Measurements from ENCODE around the gene SLC12A8. TPM values are rescaled to one million over a fixed set of nuclear protein-coding genes. Genes with fewer than 3 reads are reported as not detected.
A peak's percentile ranks its signal among the peaks of the same experiment; 100 is the strongest.

The SLC12A8 gene
- polyA plus RNA-seq, 1 of the 3 experiments (the other 2 are of a cell fraction) = 7.5 TPM

DNA sequence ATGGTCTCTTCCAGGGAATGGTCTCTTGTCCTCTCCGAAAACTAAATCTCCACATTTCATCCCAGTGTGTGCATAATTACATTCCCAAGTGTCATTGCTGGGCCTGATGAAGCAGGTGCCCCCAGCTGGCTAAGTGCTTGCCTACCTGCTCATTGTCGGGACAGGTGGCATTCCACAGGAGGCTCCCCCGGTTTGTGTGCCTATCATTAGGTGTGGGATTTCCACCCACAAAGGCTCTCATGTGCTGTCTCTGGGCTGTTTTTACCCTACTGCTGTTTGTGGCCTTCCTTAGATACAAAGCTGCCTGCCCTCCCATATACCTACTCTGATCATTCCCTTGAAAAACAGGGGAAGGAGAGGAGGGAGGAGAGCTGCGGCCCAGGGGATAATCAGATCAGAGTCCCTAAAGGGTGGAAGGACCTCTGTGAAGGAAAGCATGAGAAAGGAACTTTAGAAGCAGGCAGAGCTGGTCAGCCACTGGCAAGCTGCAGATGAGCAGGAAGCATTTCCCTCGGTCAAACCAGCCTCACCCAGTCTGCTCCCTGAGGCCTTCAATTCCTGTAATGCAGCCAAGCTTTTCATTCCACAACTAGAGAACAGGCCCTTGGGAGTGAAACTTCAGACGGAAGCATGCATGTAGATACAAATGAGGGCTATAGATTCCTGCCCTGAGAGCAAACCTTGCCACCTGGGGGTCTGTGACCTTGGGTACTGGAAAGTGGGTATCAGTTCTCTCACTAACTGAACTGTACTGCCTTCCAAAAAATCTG is 96.1 kb downstream of the SLC12A8 start:
- H3K9me3 ChIP-seq = no peaks in the 10 kb centered on the region
- no peak for DNase-seq
- H3K4me2 ChIP-seq = 0 out of 2 replicates have a peak overlapping the region, but pooled peaks have one; percentile 1
- H3F3A ChIP-seq (replicated peaks; ENCODE audit: insufficient read depth) = no peaks in the 10 kb centered on the region
- H3K27me3 ChIP-seq (ENCODE audit: insufficient read depth) = no peaks in the 10 kb centered on the region
- WGBS (ENCODE audit: low lambda C conversion rate) = 56% methylated on average over 6 of the region's 6 CpGs
- H3K4me3 ChIP-seq (ENCODE audit: low read depth in 2 of 2, low read length in 1 of 2) = no peak overlapping the region
- no peaks in the 10 kb centered on the region for H3K79me2 ChIP-seq (ENCODE audit: insufficient read depth)
- TF ChIP-seq ELF1 (IDR thresholded peaks at IDR 0.05) (no peak), RAD21 (IDR thresholded peaks at IDR 0.05; ENCODE audit: low read length) (0 out of 2 replicates have a peak, but pooled peaks have one; percentile 8), MAX (IDR thresholded peaks at IDR 0.05; ENCODE audit: low read depth) (peak; percentile 44; the same call in 1 of the 2 replicates), NFIC (IDR thresholded peaks at IDR 0.05; ENCODE audit: borderline replicate concordance) (peak; percentile 42; the same call in 1 of the 2 replicates), TCF12 (IDR thresholded peaks at IDR 0.05) (peak; percentile 1; the same call in 1 of the 2 replicates), GABPA (IDR thresholded peaks at IDR 0.05; ENCODE audit: low read depth) (no peak), RCOR1 (IDR thresholded peaks at IDR 0.05; ENCODE audit: low read length) (peak; percentile 81)
- TF ChIP-seq, protein P1, sequence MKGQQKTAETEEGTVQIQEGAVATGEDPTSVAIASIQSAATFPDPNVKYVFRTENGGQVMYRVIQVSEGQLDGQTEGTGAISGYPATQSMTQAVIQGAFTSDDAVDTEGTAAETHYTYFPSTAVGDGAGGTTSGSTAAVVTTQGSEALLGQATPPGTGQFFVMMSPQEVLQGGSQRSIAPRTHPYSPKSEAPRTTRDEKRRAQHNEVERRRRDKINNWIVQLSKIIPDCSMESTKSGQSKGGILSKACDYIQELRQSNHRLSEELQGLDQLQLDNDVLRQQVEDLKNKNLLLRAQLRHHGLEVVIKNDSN (IDR thresholded peaks at IDR 0.05; ENCODE audit: borderline replicate concordance, low read depth) = no peak
- H3K36me3 ChIP-seq (replicated peaks in 1 of 2; ENCODE audit: control insufficient read depth in 1 of 2, insufficient read depth in 2 of 2, low read length in 1 of 2) = no peaks in the 10 kb centered on the region
- ChIA-PET POLR2A (no interaction called here), CTCF (interaction anchor here (0.6 to 1.4 kb wide), 2 partner anchors 11 to 215 kb away, joined by 3 read pairs; no protein-coding TSS in a partner anchor)
- no peak overlapping the region for H3K9ac ChIP-seq
- H3K9me2 ChIP-seq = no peaks in the 10 kb centered on the region
- peak overlapping the region; percentile 45; the same call in 1 of the 2 replicates for H2AFZ ChIP-seq (ENCODE audit: low read depth)
- H3K27ac ChIP-seq (ENCODE audit: low read depth in 2 of 2, low read length in 1 of 2) = peak overlapping the region; percentile 39 to 75; a peak in 3 of 4 replicates
- H4K20me1 ChIP-seq (ENCODE audit: insufficient read depth) = no peaks in the 10 kb centered on the region
- H3K4me1 ChIP-seq (ENCODE audit: control insufficient read depth in 1 of 2, insufficient read depth in 2 of 2, low read depth in 1 of 2, low read length in 1 of 2) = peaks cover under 1 to 36% of the 10 kb centered on the region in 2 experiments; a peak in 3 of 4 replicates

DNA sequence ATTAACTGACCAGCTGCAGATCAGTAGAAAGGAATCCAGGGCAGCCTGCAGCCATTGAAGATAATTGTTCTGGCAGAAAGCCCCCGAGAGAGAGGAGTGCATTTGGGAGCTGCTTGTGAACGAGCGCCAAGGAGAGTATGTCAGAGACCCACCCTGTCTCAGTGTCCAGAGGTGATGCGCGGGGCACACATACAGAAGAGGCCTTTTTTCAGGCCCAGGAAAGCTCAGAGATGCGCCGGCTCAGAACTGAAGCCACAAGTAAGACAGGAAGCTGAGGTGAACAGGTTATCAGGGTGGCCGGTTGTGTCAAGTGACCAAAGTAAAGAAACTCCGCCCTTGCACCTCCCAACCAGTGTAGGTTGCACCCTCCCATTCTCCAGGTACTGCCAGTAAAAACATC is 96.9 kb downstream of the SLC12A8 start:
- H3F3A ChIP-seq (replicated peaks; ENCODE audit: insufficient read depth) = peaks cover 4% of the 10 kb centered on the region
- H4K20me1 ChIP-seq (ENCODE audit: insufficient read depth) = no peaks in the 10 kb centered on the region
- ChIA-PET POLR2A (interaction anchor here (0.5 kb wide), 1 partner anchor 351 kb away, joined by 3 read pairs; no protein-coding TSS in a partner anchor), CTCF (no interaction called here)
- peaks cover 7 to 28% of the 10 kb centered on the region in 2 experiments; a peak in 2 of 4 replicates for H3K4me1 ChIP-seq (ENCODE audit: control insufficient read depth in 1 of 2, insufficient read depth in 2 of 2, low read depth in 1 of 2, low read length in 1 of 2)
- H3K4me3 ChIP-seq (ENCODE audit: low read depth in 2 of 2, low read length in 1 of 2) = no peak overlapping the region
- no peak for DNase-seq
- 82% methylated on average over 8 of the region's 9 CpGs for WGBS (ENCODE audit: low lambda C conversion rate)
- H3K27ac ChIP-seq (ENCODE audit: low read depth in 2 of 2, low read length in 1 of 2) = no peak overlapping the region
- H3K9me3 ChIP-seq = no peaks in the 10 kb centered on the region
- H3K27me3 ChIP-seq (ENCODE audit: insufficient read depth) = no peaks in the 10 kb centered on the region
- H3K36me3 ChIP-seq (replicated peaks in 1 of 2; ENCODE audit: control insufficient read depth in 1 of 2, insufficient read depth in 2 of 2, low read length in 1 of 2) = no peaks in the 10 kb centered on the region
- H3K9me2 ChIP-seq = no peaks in the 10 kb centered on the region
- H3K9ac ChIP-seq = no peak overlapping the region
- H3K4me2 ChIP-seq = no peak overlapping the region
- H3K79me2 ChIP-seq (ENCODE audit: insufficient read depth) = no peaks in the 10 kb centered on the region
- no peak overlapping the region for H2AFZ ChIP-seq (ENCODE audit: low read depth)
- TF ChIP-seq, protein P1 (IDR thresholded peaks at IDR 0.05; ENCODE audit: borderline replicate concordance, low read depth) = no peak
- TF ChIP-seq, protein P2, sequence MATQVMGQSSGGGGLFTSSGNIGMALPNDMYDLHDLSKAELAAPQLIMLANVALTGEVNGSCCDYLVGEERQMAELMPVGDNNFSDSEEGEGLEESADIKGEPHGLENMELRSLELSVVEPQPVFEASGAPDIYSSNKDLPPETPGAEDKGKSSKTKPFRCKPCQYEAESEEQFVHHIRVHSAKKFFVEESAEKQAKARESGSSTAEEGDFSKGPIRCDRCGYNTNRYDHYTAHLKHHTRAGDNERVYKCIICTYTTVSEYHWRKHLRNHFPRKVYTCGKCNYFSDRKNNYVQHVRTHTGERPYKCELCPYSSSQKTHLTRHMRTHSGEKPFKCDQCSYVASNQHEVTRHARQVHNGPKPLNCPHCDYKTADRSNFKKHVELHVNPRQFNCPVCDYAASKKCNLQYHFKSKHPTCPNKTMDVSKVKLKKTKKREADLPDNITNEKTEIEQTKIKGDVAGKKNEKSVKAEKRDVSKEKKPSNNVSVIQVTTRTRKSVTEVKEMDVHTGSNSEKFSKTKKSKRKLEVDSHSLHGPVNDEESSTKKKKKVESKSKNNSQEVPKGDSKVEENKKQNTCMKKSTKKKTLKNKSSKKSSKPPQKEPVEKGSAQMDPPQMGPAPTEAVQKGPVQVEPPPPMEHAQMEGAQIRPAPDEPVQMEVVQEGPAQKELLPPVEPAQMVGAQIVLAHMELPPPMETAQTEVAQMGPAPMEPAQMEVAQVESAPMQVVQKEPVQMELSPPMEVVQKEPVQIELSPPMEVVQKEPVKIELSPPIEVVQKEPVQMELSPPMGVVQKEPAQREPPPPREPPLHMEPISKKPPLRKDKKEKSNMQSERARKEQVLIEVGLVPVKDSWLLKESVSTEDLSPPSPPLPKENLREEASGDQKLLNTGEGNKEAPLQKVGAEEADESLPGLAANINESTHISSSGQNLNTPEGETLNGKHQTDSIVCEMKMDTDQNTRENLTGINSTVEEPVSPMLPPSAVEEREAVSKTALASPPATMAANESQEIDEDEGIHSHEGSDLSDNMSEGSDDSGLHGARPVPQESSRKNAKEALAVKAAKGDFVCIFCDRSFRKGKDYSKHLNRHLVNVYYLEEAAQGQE (IDR thresholded peaks at IDR 0.05; ENCODE audit: low read depth, low read length) = no peak
- TF ChIP-seq, protein P3, sequence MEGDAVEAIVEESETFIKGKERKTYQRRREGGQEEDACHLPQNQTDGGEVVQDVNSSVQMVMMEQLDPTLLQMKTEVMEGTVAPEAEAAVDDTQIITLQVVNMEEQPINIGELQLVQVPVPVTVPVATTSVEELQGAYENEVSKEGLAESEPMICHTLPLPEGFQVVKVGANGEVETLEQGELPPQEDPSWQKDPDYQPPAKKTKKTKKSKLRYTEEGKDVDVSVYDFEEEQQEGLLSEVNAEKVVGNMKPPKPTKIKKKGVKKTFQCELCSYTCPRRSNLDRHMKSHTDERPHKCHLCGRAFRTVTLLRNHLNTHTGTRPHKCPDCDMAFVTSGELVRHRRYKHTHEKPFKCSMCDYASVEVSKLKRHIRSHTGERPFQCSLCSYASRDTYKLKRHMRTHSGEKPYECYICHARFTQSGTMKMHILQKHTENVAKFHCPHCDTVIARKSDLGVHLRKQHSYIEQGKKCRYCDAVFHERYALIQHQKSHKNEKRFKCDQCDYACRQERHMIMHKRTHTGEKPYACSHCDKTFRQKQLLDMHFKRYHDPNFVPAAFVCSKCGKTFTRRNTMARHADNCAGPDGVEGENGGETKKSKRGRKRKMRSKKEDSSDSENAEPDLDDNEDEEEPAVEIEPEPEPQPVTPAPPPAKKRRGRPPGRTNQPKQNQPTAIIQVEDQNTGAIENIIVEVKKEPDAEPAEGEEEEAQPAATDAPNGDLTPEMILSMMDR (IDR thresholded peaks at IDR 0.05) = no peak
- no peak for TF ChIP-seq FOXJ3 (CRISPR knock-in tag; IDR thresholded peaks at IDR 0.05)
- TF ChIP-seq GABPA (IDR thresholded peaks at IDR 0.05; ENCODE audit: low read depth) = no peak
- TF ChIP-seq GATA2 (CRISPR knock-in tag; IDR thresholded peaks at IDR 0.05) = no peak
- no peak for TF ChIP-seq ELF1 (IDR thresholded peaks at IDR 0.05)
- no peak for TF ChIP-seq RXRA (IDR thresholded peaks at IDR 0.05; ENCODE audit: borderline replicate concordance, low read depth)
- TF ChIP-seq MEF2A (IDR thresholded peaks at IDR 0.05; ENCODE audit: borderline replicate concordance, low read depth) = no peak
- TF ChIP-seq TAF1 (IDR thresholded peaks at IDR 0.05; ENCODE audit: borderline replicate concordance, low read depth, low read length) = no peak
- TF ChIP-seq MXI1 (IDR thresholded peaks at IDR 0.05; ENCODE audit: low read depth, low read length) = no peak

Measured in SK-N-SH (cell line).